Breast epithelium (tissue), 3 donors: ENCODE results near the gene SHB.

Experiments used
- POLR2A ChIP-seq: fragments of 450-650 bp; IDR thresholded peaks from one replicate; pipeline ENCODE4 v1.6.1; 2016; ENCODE audit warnings: antibody characterized with exemption, mild to moderate bottlenecking, moderate library complexity
- TF ChIP-seq, protein P1 (sequence below), 3 donors: fragments of 450-650 bp; IDR thresholded peaks; one replicate each; pipeline ENCODE4 v1.5.1; 2016 to 2017; ENCODE audit warnings: antibody characterized with exemption in 3 of 3, mild to moderate bottlenecking in 3 of 3, moderate library complexity in 3 of 3

GRCh38 chr9:37989701-37990100 is 79.3 kb downstream of the SHB start:
- TF ChIP-seq POLR2A, result no peak
- TF ChIP-seq, protein P1, sequence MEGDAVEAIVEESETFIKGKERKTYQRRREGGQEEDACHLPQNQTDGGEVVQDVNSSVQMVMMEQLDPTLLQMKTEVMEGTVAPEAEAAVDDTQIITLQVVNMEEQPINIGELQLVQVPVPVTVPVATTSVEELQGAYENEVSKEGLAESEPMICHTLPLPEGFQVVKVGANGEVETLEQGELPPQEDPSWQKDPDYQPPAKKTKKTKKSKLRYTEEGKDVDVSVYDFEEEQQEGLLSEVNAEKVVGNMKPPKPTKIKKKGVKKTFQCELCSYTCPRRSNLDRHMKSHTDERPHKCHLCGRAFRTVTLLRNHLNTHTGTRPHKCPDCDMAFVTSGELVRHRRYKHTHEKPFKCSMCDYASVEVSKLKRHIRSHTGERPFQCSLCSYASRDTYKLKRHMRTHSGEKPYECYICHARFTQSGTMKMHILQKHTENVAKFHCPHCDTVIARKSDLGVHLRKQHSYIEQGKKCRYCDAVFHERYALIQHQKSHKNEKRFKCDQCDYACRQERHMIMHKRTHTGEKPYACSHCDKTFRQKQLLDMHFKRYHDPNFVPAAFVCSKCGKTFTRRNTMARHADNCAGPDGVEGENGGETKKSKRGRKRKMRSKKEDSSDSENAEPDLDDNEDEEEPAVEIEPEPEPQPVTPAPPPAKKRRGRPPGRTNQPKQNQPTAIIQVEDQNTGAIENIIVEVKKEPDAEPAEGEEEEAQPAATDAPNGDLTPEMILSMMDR (IDR thresholded peaks at IDR 0.05), result no peak
